Peyer's patch (tissue), 4 donors: Measurements from ENCODE around the gene CNTN5.

ENCODE experiments used
- POLR2A ChIP-seq, 2 donors: fragments of 450-650 bp; IDR thresholded peaks; one replicate each; pipeline ENCODE4 v1.5.1; 2017; ENCODE audit warnings: antibody characterized with exemption in 2 of 2, mild to moderate bottlenecking in 2 of 2, moderate library complexity in 2 of 2
- TF ChIP-seq, protein P1 (sequence below), 6 experiments: fragments of 450-650 bp in 4 of 6; fragments of 200-600 bp in 2 of 6; sonication (generic) in 1 of 6; IDR thresholded peaks; one replicate each; pipeline ENCODE4 v1.5.1; 2017 to 2019; ENCODE audit warnings: antibody characterized with exemption in 6 of 6, mild to moderate bottlenecking in 3 of 6, moderate library complexity in 1 of 6

DNA sequence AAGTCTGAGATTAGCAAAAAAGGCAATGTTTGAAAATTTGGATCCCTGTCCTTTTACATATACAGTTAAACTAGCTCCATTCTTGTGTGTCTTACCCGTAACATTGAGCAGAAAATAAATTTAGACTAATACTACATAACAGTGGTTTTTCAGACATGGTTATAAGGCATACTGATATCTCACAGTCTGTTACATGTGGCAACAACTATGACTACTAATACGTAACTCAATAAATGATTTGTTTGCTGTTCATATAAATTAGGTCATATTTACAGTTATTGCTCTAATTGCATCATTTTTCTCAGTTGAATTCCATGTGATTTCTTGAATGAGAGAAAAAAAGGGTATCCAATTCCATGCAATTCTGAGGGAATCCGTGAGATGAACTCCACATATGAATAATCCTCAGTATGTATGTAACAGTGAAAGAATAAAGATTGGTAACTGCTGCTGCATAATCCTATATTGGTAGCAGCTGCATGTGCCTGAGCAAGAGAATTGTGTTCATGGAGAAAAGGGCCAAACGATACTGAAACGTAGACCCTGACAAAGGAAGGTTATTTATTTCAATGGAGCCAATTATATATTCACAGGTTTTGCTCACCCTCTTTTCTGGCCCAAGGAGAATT is 1275.4 kb downstream of the CNTN5 start:
- TF ChIP-seq POLR2A (IDR thresholded peaks at IDR 0.05) = no peak
- TF ChIP-seq, protein P1, sequence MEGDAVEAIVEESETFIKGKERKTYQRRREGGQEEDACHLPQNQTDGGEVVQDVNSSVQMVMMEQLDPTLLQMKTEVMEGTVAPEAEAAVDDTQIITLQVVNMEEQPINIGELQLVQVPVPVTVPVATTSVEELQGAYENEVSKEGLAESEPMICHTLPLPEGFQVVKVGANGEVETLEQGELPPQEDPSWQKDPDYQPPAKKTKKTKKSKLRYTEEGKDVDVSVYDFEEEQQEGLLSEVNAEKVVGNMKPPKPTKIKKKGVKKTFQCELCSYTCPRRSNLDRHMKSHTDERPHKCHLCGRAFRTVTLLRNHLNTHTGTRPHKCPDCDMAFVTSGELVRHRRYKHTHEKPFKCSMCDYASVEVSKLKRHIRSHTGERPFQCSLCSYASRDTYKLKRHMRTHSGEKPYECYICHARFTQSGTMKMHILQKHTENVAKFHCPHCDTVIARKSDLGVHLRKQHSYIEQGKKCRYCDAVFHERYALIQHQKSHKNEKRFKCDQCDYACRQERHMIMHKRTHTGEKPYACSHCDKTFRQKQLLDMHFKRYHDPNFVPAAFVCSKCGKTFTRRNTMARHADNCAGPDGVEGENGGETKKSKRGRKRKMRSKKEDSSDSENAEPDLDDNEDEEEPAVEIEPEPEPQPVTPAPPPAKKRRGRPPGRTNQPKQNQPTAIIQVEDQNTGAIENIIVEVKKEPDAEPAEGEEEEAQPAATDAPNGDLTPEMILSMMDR (IDR thresholded peaks at IDR 0.05) = no peak
